Activated gamma-delta T cell treated with Interleukin-2 at 50 U/mL for 16 hours (primary cell): ENCODE results near the gene PLS1.

ENCODE experiments used
- DNase-seq: peaks from one replicate; pipeline ENCODE4 v3.0.0-alpha.2; 2020

Gene PLS1

DNA sequence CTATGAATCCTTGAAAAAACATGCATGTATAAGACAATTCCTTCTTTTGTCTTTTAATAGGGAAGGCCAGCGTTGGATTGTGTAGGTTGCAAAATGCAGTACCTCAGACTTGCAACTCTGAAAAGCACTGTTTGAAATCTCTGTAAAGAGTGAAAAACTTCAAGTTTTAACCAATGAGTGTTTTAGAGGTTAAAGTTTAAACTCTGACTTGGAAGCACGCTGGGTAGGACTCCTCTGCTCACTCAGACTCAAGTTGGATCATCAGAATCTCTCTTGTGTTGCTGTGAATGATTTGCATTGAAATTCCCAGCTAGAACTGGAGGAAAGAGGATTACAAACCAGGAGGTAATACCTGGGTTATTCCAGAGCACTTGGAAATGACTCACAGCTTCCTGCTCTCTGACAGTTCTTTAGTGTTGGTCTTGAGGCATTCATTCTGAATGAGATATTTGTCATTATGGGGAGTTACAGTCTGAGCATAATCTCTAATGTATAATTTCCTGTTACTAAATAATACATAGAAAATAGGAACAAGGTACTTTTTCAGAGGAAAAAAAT, 49.1 kb downstream of the PLS1 start:
- DNase-seq, result no peak

DNA sequence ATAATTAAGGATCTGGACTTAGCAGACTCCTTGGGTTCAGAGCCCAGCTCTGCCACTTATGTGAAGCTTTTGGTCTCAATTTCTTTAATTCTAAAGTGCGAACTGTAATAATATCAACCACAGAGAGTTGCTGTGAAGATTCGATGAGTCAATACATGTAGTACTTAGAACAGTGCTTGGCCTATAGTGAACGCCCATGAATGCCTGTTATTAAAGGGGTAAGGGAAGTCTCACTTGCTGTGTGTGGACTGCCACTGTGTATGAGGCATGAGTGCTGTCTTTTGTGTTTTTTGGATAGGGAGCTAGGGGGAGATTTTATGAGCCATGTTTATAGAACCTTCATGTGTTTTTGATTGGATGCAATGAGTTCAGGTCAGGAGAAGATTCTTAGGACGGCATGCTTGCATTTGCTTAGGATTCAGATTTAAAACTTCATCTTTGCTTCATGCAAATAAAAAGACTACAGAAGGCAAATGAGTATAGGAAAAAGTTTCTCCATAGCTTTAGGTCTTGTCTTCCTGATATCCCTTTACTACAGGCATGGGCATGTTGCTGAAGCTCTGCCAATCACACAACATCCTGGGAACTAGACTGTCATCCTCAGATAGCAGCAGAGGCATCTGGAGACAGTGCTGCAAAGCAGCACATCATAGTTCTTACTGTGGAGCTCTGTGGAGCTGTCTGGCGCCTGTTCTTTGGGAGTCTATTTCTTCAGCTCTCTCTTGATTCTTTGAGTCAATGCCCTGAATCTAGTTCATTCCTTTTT, 50.0 kb downstream of the PLS1 start:
- DNase-seq, result no peak

DNA sequence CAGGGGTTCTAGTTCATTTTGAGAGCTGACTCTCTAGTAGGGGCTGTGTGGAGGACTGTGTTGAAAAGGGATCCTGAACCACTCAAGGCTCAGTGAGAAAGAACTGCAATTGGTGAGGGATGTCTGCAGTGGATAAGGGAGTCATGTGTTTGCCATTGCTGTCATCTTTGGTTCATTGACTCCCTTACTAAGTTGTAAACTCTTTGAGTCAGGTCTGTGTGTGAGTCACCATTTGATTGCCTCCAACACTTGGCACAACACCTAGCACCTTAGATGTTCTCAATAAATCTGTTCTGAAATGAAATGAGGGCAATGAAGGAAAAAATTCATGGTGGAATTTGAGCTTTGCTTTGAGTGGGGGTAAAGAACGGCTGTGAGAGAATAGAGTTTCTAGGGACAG, 51.7 kb downstream of the PLS1 start:
- no peak for DNase-seq

DNA sequence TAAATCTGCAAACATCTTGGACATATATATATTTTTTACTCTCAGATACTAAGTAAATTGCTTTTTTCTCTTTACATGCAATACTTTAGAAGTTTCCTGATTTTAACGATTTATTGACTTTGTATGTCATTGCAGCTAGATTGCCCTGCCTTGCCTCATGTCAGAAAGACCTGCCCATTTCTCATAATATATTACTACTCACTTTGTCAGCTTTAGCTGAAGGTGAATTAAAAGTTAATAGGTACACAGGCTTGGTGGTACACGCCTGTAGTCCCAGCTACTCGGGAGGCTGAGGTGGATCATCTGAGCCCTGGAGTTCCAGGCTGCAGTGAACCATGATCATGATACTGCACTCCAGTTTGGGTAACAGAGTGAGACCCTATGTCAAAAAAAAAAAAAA, 52.8 kb downstream of the PLS1 start:
- no peak for DNase-seq

DNA sequence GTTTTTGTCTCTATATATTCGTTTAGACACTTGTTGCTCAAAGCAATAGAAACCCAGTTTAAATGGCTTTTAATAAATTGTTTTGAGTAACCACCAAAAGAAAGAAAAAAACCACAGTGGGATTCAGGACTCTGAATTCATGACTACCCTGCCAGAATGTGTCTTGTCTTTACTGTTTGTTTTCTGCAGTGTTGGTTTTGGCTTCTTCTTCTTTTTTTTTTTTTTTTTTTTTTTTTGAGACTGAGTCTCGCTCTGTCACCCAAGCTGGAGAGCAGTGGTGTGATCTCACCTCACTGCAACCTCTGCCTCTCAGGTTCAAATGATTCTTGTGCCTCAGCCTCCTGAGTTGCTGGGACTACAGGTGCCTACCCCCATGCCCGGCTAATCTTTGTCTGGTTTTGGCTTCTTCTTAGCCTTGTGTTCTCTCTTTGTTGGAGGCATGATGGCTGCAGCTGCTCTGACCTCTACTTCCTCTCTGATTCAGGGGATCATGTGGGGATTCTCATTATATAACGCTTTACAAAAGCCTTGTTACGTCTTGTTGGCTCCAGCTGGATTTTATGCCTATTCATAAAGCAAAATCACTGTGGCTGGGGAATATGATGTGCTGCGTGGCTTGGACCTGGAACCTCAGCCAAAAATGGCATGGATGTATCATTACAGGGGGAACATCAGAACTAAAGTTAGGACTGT, 54.0 kb downstream of the PLS1 start:
- no peak for DNase-seq

DNA sequence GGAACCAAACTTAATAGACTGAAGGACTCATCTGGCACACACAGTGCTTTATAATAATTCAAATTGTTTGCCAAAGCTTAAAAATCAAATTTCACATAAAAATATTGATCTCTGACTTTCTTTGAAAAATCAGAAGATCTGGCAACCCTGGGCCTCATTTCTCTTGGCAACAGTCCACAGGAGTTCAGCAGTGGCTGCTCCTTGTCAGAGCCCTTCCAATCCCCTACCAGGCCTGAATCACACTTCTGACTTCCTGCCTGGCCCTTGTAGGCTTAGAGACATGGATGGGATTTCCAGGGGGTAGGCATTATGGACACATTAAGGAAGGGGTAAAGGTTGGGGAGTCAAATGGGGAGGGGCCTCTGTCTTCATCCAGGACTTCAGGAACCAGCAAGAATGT, 55.5 kb downstream of the PLS1 start:
- DNase-seq, result no peak

DNA sequence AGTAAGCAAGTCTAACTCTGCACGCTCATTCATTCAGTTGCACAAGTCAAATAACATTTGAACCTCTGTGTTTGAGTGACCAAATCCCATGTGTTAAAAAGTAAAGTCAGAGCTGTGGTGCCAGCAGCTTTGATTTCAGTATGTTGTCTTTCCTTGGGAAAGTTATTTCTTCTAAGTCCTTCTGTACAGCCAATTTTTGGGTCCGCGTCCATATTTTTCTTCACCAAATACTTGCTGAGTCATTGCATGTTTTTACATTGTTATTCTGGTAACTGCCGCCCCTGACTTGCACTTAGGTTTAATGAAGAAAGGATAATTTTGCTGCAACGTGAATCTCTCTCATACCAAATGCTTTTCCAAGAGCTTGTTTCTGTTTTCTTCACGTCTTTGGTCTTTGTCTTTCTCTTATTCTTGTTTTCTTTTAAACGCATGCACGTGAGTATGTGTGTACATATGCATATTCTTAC, 56.7 kb downstream of the PLS1 start:
- no peak for DNase-seq

DNA sequence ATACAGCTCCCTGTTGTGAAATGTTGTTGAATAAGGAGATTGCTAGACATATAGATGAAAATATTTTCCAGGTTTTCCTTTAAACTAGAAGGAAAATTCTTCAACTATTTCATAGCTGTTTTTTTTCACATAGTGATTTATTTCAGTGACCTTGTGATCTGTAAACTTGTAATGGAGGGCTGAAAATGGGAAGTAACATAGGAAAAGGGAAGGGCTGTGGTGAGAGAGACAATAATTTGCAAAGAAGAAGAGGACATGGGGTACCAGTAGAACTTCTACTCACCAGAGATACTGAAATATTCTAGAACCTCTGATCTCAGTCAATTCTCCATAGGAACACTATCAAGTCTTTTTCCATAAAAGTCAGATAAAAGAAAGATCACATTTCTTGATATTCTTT, 60.4 kb downstream of the PLS1 start:
- DNase-seq, result no peak

DNA sequence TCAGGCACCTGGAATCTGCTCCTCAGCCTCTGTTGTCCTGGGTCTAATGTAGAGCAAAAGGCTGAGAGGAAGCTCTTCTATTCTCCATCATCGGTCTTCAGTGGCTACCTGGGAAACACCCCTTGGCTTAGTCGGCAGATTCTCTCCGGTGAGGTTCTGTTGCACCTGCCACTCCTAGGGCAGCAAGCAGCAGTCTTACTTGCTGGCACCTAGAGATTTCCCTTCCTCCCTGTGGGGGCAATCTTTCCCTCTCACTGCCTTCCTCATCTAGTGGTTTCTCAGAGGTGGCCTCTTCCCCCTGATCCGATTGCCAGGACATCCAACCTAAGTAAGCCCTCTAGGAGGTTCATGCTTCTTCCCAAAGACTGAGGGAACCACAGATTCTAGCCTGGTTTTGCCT, 60.8 kb downstream of the PLS1 start:
- DNase-seq, result no peak

DNA sequence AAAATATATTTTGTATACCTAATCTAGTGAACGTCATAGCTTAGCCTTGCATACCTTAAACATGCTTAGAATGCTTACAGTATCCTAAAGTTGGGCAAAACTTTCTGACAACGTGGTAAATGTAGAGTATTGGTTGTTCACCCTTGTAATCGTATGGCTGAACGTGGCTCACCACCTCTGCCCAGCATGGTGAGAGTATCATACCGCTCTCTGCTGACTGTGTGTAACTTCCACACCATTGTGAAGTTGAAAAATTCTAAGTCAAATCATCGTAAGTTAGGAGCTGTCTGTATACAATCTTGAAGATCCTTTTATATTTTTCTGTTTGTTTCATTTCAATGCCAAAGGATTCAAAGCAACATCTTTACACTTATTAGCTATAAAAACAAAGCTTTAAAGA, 64.2 kb downstream of the PLS1 start:
- DNase-seq, result no peak

DNA sequence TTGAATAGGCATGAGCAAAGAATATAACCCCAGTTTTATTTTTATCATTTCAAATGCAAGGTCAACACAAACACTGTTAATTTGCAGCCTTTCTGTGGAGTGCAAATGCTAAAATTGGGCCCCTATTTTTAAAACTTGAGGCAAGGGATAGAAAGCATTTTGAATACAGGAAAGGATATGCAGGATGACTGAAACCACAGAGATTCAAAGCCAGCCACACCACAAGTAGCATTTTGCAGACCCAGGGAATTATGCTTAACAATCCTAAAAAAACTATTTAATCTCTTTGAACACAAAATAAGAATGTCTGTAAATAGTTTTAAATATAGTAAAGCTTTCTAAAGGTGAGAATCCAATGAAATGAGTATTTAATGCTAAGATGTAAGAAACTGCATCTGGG, 64.7 kb downstream of the PLS1 start:
- no peak for DNase-seq

DNA sequence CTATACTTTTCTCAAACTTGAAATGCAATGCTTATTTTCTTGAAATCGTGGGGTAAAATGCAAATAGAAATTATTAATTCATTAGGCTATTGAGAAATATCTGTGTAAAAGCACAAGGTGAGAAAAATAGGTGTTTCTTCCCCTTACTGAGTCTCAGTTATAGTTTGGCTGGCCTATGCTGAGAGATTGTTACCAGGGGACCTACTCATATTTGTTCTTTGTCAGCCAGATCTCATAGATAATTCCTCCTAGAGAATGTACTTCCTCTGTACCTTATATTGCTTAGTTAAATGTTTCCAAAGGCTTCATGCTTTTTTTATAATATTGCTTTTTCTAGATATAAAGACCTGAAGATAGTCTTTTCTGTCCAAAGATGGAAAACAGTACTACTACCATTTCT, 67.7 kb downstream of the PLS1 start:
- no peak for DNase-seq

DNA sequence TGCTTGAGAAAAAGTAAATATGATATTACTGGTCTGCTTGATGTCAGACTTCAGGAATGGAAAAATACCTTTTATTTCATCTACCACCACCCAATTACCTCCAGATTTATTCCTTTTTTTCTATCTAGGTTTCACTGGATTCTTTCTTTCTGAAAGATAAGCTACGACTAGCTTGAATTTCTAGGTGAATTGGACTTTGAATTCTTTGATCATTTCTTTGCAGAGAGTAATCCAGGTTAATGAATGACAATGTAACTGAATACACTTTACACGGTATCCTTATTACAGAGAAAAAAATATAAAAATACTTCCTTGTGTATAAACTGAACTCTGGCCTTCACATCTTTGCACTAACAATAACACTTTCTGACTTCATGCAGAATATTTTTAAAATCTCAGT, 68.1 kb downstream of the PLS1 start:
- DNase-seq, result no peak

DNA sequence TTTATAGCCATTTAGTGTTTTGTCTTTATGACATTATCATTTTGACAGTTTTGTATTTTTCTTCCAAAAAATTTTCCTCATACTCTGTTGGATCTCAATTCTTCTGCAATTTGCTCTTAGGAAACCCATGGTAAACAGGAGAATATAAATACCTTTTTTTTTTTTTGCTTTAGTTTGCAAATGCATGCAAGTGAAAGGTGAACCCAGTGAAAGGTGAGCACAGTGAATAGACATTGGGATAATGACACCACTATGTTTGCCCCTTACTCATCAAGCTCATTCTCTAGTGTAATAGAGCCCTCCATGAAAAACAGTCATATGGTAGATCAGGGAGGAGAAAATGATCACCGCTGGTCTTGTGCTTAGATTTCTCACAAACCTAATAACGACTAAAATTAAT, 68.6 kb downstream of the PLS1 start:
- no peak for DNase-seq

DNA sequence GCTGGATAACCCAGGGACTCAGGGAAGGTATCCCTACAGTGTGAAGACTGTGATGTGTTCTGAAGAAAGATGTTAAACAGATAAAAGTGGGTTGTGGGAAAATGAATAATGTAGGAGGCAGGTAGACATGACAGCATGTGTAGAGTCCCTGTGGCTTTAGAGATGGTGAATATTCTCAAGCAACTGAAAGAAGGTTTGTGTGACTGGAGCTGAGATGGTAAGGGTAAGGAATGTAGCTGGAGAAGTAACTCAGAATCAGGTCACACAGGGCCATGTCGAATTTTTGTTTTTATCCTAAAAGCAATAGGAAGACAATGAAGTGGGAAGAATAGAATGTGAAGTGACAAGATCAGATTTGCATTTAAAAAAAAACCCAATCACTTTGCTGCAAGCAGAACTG, 73.9 kb downstream of the PLS1 start:
- no peak for DNase-seq

DNA sequence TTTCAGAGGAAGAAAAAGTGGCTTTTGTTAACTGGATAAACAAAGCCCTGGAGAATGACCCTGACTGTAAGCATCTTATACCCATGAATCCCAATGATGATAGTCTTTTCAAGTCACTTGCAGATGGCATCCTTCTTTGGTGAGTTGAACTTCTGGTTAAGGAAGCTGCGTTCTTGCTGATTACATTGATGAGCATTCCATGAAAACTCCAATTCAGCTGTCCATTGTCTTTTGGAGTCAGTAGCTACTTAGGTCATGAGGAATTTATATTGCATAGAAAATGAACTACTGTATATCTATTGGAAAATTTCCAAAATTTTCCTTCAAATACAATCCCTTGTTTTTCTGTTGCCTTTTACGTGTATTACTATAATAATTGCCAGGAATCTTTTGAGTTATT, 80.0 kb downstream of the PLS1 start:
- DNase-seq, result no peak

DNA sequence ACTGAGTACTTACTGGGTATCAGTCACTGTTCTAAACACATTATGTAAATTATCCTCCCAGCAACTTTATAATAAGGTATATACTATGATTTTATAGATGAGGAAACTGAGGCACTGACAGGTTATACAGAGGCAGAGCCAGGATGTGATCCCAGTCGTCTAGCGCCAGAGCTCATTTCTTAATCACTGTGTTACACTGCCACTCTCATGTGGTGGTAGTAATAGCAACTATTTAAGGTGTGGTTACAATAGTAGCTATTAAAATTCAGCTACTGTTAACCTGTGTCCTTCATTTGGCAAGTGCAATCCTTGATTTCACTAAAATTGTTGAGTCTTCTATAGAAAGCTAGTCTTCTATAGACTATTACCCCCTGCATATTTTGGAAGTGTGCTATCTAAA, 84.5 kb downstream of the PLS1 start:
- no peak for DNase-seq

DNA sequence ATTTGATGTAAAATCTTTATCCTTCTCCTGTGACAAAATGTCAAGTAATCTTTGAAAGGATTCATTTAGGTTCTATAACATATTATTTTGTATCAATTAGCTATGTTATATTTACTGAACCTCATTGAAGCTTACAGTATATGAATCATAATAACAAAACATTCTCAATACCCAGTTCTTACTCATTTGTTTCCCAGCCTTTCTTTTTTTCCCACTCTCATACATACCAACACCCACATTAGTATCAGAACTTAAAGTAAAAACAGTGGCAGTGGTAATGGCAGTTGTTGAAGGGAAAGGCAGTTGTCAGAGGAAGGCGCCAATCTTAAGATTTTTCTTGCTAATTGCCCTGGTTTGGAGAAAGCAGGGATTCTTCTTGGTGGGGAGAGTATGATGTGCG, 94.4 kb downstream of the PLS1 start:
- no peak for DNase-seq

DNA sequence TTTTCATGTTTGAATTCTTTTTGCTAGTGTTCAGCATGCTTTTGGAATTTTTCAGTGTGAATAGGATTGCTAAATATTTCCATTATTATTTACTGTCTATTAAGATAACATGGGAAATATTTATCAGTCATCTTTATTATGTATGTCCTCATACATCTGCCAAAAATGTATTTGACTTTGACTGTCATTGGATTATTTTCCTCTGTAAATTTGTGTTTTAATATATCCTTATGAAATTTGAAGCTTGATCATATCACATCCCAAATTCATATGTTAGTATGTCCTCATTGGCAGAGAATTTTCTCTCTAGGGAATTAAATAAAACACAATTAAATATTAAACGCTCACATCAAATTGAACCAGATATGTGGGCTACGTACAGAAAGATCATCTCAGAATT, 95.3 kb downstream of the PLS1 start:
- no peak for DNase-seq

DNA sequence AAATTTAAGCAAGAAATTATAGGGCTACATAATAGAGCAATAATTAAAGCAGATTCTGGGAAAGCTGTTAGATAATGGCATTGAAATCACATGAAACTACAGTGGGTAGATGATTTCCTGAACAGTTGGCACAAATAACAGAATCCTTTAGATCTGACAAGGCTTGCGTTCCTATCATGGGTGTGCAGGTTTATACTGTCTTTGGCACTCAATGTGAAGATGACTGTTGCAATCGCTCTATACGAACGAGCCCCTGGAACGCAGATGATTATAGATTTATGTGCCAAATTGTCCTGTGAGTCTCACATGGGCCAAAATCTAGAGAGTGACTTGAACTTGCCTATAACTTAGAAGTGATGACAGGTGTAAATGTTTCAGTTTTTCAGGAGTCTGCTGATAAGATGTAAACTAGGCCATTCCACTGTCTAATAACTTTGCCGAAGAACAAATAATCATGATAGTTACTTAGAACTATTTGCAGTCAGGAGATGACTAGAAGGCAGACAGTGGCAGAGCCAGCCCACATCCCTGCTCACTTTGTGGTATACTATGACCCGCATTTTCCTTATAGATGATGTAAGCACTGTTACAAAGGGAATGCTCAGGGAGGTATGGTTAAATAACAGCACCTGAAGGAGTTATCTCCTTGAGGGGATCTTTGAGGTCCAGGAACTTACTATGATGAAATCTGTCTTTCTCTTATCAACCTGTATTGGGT, 97.1 kb downstream of the PLS1 start:
- DNase-seq, result no peak

DNA sequence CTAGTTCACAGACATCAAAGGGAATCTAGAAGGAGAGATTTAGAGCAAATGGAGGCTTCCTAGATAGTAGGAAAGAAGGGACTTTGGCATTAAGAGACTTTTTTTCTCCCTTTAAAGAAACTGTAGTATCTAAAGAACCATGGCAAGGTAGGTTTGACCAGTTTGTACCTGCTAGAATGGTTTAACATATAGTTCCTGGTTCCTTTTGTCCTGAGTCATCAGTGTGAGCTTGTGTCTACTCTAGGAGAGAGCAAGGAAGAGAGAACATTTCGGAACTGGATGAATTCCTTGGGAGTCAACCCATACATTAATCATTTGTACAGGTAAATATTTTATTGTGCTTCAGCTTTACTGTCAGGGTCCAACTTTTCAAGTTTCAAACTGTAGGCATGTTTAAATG, 98.0 kb downstream of the PLS1 start:
- no peak for DNase-seq

DNA sequence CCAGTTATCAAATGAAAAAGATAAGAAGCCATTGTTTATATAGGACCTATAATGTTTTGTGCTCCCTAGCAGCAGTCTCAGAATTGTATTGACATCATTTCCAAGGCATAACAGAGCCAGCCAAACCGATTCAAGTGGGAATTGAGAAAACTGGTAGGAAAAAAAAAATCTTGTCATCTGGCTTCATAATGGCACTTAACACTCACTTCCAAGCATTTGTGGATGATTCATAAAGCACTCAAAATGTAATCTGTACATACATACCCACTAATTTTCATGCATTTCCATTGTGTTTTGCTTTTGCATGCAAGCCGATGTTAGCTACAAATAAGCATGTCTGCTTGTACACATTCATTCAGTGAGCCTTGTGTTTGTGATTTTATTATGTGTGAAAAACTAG, 109.0 kb downstream of the PLS1 start:
- DNase-seq, result no peak

DNA sequence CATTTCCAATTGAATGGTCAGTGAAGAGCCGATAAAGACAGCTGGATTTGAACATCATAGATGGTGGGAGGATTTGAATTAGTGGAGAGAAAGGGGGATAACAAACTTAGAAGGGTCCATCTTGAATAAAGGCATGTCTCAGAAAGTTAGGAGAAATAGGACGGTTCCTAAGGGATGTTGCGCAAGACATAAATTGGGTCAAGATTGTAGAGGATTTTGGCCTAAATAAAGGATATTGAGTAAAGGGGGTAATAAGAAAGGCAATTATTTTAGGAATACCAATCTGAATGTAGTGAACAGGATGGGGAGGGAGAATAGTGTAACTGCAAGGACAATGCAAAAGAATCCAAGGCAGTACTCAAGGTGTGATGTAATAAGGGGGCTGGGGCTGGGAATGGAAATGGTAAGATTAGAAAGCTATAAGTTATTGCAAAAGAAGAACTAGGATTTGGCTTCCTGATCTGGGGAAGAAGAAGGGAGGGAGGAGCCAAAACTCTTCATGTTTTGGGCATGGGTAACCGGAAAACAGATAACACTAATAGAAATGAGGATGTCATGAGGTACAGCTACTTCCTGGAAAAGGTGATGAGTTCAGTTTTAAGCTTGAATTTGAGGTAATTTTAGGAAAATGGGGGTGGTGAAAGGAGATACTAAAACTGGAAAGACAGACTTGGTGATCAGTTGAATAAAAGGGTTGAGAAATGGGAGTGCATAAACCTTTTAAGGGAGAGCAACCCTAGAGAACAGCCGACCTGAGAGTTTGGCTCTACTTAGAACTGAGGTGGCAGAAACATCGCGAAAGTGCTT, 110.3 kb downstream of the PLS1 start:
- DNase-seq, result no peak
